ENCODE data around the gene RLF.

DNA sequence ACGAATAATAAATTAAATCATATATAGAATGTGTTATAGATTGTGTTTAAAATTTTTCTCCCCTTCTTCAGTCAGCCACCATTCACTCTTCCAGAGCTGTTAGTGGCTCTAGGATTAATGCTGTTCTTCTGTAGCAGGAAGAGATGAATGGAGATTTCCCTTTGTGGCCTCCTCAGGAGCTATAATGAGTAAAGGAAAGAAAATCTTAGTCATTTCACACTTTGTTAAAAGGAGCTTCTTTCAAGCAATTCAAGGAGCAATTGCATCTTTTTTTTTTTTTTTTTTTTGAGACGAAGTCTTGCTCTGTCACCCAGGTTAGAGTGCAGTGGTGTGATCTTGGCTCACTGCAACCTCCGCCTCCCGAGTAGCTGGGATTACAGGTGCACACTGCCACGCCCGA, 62.9 kb downstream of the RLF start:
- TF ChIP-seq, protein P1, sequence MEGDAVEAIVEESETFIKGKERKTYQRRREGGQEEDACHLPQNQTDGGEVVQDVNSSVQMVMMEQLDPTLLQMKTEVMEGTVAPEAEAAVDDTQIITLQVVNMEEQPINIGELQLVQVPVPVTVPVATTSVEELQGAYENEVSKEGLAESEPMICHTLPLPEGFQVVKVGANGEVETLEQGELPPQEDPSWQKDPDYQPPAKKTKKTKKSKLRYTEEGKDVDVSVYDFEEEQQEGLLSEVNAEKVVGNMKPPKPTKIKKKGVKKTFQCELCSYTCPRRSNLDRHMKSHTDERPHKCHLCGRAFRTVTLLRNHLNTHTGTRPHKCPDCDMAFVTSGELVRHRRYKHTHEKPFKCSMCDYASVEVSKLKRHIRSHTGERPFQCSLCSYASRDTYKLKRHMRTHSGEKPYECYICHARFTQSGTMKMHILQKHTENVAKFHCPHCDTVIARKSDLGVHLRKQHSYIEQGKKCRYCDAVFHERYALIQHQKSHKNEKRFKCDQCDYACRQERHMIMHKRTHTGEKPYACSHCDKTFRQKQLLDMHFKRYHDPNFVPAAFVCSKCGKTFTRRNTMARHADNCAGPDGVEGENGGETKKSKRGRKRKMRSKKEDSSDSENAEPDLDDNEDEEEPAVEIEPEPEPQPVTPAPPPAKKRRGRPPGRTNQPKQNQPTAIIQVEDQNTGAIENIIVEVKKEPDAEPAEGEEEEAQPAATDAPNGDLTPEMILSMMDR (conservative IDR thresholded peaks at IDR 0.05; ENCODE audit: low read depth, low read length): no peak
- TF ChIP-seq EZH2phosphoT487 (IDR thresholded peaks at IDR 0.05; ENCODE audit: borderline replicate concordance, low read length): no peak

Measured in PC-3 (cell line).